Raji (cell line): Measurements from ENCODE around the gene ZNF556.
A peak's percentile ranks its signal among the peaks of the same experiment; 100 is the strongest.

Source experiments
- POLR2A ChIP-seq: IDR thresholded peaks from 2 replicates; pipeline ENCODE4 v1.6.1; 2011; ENCODE audit warnings: low read depth, low read length, control low read depth; ENCODE audit not compliant: insufficient read depth

Gene ZNF556

GRCh38 chr19:2883686-2884439 lies 16.7 kb downstream of the ZNF556 start:
- TF ChIP-seq POLR2A = no peak

GRCh38 chr19:2885736-2886135 lies 18.6 kb downstream of the ZNF556 start:
- TF ChIP-seq POLR2A = no peak

GRCh38 chr19:2887391-2887914 lies 20.3 kb downstream of the ZNF556 start:
- TF ChIP-seq POLR2A = no peak

GRCh38 chr19:2888731-2889224 lies 21.6 kb downstream of the ZNF556 start:
- TF ChIP-seq POLR2A = no peak

- TF ChIP-seq POLR2A = no peak
Observed at GRCh38 chr19:2896694-2897093, 29.6 kb downstream of the ZNF556 start.

GRCh38 chr19:2900296-2901252 lies 33.4 kb downstream of the ZNF556 start, which contains the start of gene ZNF57:
ZNF57 (plus strand) TSS chr19:2900928; CDS start chr19:2901046, 118 bp downstream.
- TF ChIP-seq POLR2A = peak; percentile 72

DNA sequence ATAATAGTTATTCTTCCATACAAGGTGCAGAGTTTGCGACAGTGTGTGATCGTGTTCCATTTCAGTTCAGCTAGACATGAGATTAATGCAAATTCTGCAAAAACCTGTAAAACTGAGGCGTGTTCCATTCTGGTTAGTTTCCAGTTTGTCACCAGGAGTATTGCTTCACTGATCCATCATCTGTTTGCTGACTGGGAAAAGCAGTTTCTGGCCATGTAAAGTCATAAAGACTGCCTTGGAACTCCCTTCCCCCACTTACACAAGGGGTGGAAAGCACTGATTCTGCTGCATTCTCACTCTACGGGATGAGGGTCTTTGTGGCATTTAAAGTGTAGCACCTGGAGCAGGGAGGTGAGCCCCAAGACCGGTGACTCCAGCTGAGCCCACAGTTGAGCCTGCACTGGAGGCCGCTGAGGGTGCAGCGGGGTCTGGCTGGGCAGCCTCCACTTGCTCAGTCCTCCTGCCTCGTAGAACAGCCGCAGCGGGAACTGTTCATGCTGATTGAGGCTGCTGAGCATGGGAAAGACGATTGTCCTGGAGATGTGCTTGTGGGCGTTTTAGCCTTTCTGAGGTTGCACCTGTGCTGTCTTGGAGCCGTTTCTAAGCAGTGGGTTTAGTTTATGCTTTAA lies 35.6 kb downstream of the ZNF556 start:
- no peak for TF ChIP-seq POLR2A

DNA sequence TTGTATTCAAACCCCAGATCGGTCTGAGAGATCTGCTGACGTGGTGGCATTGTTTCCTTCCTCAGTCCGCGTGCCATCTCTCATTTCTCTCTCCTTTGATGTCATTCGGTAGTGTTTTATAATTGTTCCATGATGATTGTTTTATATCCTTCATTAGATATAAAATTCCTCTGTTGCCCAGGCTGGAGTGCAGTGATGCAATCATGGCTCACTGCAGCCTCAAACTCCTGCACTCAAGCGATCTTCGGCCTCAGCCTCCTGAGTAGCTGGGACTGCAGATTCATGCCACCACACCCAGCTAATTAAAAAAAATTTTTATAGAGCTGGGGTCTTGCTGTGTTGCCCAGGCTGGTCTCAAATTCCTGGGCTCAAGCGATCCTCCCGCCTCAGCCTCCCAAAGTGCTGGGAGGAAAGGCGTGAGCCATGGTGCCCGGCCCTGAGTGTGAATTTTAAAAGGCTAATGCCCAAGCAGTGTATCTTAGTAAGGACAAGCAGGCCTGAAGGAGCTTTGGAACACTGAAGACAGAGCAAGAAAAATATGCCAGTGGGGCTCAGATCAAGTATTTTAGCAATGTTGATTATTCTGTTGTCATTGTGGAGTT lies 38.9 kb downstream of the ZNF556 start:
- no peak for TF ChIP-seq POLR2A

DNA sequence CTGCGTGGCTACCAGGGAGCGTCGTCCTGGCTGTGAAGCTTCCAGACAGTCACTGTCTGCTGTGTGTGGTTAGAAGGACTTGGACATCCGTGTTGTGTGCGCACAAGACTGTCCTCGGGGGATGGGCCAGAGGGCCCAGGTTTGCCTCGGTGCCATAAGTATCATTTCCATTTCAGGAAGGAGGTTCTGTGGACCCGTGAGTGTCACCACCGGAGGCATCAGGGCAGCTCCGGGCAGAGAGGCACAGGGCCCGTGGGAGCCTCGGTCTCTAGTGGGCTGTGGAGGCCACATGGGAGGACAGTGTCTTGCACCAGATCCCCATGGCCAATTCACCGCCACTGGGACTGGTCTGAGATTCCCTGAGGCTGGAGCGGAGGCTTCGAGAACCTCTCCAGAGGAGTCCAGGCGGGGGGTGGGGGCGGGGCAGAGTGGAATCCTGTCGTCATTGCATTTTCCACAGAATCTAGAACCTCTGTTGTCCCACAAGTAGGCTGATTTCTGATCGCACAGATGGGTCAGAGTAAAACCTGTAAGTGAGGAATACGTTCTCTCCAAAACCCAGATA lies 39.6 kb downstream of the ZNF556 start:
- TF ChIP-seq POLR2A = no peak

DNA sequence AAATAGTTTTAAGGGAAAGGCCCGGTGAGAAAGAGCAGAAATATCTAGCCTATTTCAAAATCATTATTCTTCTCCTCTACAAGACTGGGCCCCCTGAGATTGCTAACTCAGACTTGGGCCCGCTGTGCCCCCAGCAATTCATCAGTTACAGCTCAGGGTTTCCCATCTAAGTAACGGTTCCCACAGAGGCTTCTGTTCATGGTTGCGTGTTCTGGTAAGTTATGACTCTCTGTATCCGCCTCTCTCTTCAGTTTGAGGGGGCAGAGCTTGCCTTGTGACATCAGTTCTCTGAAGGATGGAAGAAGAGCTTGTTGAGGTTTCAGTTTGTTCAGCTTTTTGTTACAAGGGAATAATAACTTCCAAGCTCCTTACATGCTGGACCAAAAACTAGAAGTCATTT lies 45.2 kb downstream of the ZNF556 start:
- no peak for TF ChIP-seq POLR2A

GRCh38 chr19:2917275-2918184 lies 50.4 kb downstream of the ZNF556 start:
- no peak for TF ChIP-seq POLR2A

DNA sequence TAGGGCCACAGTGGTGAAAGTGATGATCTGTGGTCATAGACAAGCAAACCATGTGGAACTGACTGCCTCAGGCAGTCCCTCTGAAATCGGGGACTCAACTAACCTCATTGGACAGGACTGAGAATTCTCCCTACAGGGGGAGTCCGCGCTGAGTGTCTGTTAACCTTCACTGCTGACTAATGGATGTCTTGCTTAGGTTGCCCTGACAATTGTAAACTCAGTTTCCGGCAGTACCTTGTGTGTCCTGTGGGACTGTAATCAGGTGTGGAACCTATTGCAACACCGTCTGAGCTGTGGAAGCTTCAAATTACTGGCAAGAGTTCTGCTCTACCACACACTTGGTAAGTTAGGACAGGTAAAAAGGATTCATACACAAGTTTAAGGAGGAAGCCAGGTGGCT lies 55.9 kb downstream of the ZNF556 start:
- TF ChIP-seq POLR2A = no peak

- no peak for TF ChIP-seq POLR2A
Observed at GRCh38 chr19:2923510-2923909, 56.4 kb downstream of the ZNF556 start.
